Measurements from ENCODE around the gene NFE2L3.
"Not testable (repeated sequence)": the region's sequence is repeated elsewhere in the genome, so short reads cannot be mapped to it uniquely, and the experiment has no call there.

The NFE2L3 gene

GRCh38 chr7:26169271-26169670, 17.3 kb downstream of the NFE2L3 start:
- DNase-seq: no peak

GRCh38 chr7:26170663-26171062, 18.7 kb downstream of the NFE2L3 start:
- no peak for DNase-seq

GRCh38 chr7:26171601-26172000, 19.6 kb downstream of the NFE2L3 start:
- no peak for DNase-seq

- no peak for DNase-seq
These were observed 20.1 kb downstream of the NFE2L3 start for GRCh38 chr7:26172048-26172447.

DNA sequence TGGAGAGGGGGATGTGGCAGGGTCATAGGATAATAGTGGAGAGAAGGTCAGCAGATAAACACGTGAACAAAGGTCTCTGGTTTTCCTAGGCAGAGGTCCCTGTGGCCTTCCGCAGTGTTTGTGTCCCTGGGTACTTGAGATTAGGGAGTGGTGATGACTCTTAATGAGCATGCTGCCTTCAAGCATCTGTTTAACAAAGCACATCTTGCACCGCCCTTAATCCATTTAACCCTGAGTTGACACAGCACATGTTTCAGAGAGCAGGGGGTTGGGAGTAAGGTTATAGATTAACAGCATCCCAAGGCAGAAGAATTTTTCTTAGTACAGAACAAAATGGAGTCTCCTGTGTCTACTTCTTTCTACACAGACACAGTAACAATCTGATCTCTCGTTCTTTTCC, 23.9 kb downstream of the NFE2L3 start:
- DNase-seq: not testable (repeated sequence)

DNA sequence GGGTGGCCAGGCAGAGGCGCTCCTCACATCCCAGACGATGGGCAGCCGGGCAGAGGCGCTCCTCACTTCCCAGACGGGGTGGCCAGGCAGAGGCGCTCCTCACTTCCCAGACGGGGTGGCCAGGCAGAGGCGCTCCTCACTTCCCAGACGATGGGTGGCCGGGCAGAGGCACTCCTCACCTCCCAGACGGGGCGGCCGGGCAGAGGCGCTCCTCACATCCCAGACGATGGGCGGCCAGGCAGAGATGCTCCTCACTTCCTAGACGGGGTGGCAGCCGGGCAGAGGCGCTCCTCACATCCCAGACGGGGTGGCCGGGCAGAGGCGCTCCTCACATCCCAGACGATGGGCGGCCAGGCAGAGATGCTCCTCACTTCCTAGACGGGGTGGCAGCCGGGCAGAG, 24.7 kb downstream of the NFE2L3 start:
- DNase-seq: not testable (repeated sequence)

DNA sequence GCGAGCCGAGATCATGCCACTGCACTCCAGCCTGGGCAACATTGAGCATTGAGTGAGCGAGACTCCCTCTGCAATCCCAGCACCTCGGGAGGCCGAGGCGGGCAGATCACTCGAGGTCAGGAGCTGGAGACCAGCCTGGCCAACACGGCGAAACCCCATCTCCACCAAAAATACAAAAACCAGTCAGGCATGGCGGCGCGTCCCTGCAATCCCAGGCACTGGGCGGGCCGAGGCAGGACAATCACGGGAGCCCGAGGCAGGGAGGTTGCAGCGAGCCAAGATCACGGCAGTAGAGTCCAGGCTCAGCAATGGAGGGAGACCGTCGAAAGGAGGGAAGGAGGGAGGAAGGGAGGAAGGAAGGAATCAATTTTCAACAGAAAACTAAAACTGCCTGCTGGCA, 25.3 kb downstream of the NFE2L3 start:
- DNase-seq: not testable (repeated sequence)

DNA sequence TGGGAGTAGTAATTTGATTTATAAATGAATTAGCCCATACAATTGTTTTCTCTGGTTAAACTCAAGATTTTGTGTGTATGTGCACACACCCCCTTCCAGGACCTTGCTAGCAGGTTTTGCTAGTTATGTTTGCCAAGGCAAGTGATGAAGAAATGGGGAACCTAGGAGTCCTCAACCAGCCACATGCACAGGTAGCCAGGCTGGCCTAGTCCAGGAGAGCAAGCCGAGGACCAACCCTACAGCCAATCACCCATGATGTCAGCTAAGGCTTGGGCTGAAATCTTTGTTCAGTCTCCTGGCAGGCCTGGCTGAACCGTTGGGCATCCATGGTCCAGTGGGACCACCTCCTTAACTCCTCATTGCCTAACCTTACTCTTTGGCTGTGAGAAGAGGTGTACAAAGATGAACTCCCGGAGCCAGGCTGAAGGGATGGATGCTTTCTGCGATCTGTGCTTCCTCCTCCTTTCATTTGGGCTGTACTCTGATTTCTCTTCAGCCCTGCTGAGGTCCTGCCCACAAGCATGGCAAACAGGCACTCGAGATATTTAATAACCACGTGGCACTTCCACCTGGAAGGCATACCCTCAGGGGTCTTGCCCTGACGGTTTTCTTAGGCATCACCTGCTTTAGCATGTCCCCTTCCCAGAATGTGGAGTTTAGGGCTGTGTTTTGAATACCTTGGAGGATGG, 26.4 kb downstream of the NFE2L3 start:
- DNase-seq: no peak

DNA sequence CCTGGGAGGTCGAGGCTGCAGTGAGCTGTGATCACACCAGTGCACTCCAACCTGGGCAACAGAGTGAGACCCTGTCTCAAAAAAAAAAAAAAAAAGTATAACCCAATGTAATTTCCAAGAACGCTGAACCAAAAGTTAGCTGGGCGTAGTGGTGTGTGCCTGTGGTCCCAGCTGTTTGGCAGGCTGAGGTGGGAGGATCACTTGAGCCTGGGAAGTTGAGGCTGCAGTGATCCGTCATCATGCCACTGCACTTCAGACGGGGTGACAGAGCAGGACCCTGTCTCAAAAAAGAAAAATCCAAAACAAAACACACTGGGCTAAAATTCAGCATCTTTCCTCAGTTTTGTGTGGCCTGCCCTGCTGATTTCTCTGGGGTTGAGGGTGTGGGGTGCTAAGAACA, 27.4 kb downstream of the NFE2L3 start:
- DNase-seq: no peak

- DNase-seq: no peak
These were observed 28.0 kb downstream of the NFE2L3 start for GRCh38 chr7:26179826-26180497.

DNA sequence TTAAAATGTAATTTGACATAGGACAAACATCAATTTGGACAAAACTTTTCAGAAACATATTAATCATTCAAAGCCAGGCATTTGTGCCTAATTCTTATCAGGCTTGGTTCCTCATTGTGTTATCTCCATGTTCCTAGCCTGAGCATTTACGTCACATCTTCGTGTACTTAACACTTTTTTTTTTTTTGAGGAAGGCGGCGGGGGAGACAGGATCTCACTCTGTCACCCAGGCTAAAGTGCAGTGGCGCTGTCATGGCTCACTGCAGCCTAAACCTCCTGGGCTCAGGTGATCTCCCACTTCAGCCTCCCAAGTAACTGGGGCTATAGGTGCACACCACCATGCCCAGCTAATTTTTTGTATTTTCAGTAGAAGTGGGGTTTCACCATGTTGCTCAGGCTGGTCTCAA, 28.8 kb downstream of the NFE2L3 start:
- no peak for DNase-seq

GRCh38 chr7:26181474-26182227, 29.7 kb downstream of the NFE2L3 start:
- no peak for DNase-seq

GRCh38 chr7:26182283-26182682, 30.3 kb downstream of the NFE2L3 start:
- no peak for DNase-seq

- DNase-seq: no peak
These were observed 30.7 kb downstream of the NFE2L3 start for GRCh38 chr7:26182706-26183105.

DNA sequence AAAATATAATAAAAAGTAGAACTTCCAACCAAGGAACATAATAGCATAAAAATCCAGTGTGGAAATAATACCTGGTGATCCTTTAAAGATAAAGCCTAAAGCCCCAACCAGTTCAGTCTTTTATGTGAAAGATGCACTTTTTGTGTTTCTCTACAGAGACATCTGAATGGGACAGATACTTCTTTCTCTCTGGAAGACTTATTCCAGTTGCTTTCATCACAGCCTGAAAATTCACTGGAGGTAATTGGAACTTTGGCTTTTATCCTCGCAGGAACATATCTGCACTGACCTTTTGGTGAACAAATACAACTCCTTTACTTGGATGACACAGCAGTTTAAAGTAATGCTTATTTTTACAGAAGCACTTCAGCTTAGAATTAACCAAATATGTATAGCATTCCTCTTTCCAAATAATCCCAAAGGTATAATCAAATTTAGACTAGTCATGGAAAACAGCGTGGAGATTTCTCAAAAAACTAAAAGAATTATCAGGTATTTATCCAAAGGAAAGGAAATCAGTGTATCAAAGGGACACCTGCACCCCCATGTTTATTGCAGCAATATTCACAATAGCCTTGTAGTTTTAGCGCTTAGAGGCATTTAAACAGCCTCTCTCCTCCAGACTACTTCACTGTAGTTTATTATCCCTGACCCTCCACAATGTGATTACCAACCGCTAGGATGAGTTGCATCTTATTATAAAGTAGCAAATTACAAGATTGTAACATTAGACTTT, 31.7 kb downstream of the NFE2L3 start:
- DNase-seq: no peak

GRCh38 chr7:26184281-26185101, 32.5 kb downstream of the NFE2L3 start:
- not testable (repeated sequence) for DNase-seq

DNA sequence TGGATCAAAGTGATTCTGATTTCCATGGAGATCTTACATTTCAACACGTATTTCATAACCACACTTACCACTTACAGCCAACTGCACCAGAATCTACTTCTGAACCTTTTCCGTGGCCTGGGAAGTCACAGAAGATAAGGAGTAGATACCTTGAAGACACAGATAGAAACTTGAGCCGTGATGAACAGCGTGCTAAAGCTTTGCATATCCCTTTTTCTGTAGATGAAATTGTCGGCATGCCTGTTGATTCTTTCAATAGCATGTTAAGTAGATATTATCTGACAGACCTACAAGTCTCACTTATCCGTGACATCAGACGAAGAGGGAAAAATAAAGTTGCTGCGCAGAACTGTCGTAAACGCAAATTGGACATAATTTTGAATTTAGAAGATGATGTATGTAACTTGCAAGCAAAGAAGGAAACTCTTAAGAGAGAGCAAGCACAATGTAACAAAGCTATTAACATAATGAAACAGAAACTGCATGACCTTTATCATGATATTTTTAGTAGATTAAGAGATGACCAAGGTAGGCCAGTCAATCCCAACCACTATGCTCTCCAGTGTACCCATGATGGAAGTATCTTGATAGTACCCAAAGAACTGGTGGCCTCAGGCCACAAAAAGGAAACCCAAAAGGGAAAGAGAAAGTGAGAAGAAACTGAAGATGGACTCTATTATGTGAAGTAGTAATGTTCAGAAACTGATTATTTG, 33.3 kb downstream of the NFE2L3 start:
- DNase-seq: no peak

GRCh38 chr7:26185844-26186180, 33.8 kb downstream of the NFE2L3 start:
- no peak for DNase-seq

DNA sequence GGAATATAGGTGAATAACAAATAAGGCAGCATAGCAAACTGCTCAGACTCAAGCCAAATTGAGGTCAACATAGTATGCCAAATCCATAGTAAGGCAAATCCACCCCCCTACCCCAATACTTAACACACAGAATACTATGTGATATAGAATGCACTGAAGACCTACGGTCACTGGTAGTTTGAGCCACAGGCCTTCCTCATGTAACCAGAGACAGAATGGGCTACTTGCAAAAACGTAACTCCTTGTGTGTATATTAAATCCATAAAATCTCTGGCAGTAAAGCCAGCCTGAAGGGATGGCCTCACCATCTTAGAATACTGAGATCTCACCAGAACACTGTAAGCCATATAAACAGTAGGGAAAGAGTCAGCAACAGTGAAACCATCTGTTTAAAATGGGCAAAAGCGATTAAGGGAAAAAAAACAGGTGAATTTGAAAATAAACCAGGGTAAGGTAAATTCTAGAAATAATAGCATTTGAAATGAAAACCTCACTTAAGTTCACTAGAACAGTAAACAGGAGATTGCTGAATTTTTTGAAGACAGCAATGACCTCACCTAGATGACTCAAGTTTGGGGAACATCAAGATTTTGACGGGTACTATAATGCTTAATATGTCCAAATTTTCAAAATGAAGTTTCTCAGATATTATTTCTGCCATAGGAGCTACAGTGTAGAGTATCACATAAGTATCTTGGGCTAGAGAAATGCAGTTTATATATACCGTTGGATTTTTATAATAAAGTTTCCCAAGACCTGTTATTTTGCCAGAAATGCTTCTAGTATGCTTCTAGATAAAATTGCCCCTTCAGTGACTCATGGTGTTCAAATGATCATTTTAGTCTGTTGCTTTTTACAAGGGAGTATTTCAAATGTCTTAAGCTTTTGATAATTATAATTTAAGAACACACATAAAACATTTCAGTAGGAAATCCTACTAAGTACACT, 34.6 kb downstream of the NFE2L3 start:
- DNase-seq: no peak

- no peak for DNase-seq
These were observed 35.6 kb downstream of the NFE2L3 start for GRCh38 chr7:26187380-26188205.

All from NCI-H774 (cell line).